Activated T-helper 1 cell treated with anti-CD3 and anti-CD28 coated beads, Interleukin-12 subunit alpha, Interleukin-12 subunit beta, Interleukin-2, Interleukin-4 antibody, amounts not matched to agents 30 ng/mL and 10 ng/mL and 1 ng/mL, durations not matched to agents 14 hours and 24 hours and 36 hours (primary cell): ENCODE data around the gene ABHD12. TPM values are rescaled to one million over a fixed set of nuclear protein-coding genes. Genes with fewer than 3 reads are reported as not detected.
"Not testable (repeated sequence)": the region's sequence is repeated elsewhere in the genome, so short reads cannot be mapped to it uniquely, and the experiment has no call there.

Experiments
- DNase-seq: peaks from one replicate; pipeline ENCODE4 v3.0.0; 2021; ENCODE audit warnings: low spot score
- H3K27ac Mint-ChIP-seq: one replicate; pipeline ENCODE4 v1.8.0; 2021; ENCODE audit warnings: mild to moderate bottlenecking, mixed read lengths
- H3K27me3 Mint-ChIP-seq: one replicate; pipeline ENCODE4 v1.8.0; 2022; ENCODE audit warnings: mild to moderate bottlenecking, moderate library complexity, mixed read lengths; ENCODE audit not compliant: insufficient read depth
- H3K36me3 Mint-ChIP-seq: one replicate; pipeline ENCODE4 v1.8.0; 2021; ENCODE audit warnings: low read depth, mixed read lengths
- H3K4me1 Mint-ChIP-seq: one replicate; pipeline ENCODE4 v1.8.0; 2021; ENCODE audit warnings: low read depth, mixed read lengths
- H3K4me3 Mint-ChIP-seq: one replicate; pipeline ENCODE4 v1.8.0; 2021; ENCODE audit warnings: mild to moderate bottlenecking, moderate library complexity, mixed read lengths
- H3K9me3 Mint-ChIP-seq: one replicate; pipeline ENCODE4 v1.8.0; 2021; ENCODE audit warnings: mixed read lengths
- intact Hi-C: fragments of 100-400 bp; cut with micrococcal nuclease; formaldehyde crosslinking; loops from one replicate; pipeline ENCODE4 v1.15.1; 2024
- total RNA-seq: library from RNA; stranded (reverse); gene quantifications from 2 replicates; pipeline ENCODE4 v1.2.3, GENCODE V29; 2022

ABHD12 gene
- total RNA-seq, 1 donor from 2014 or later: 37.6 TPM

DNA sequence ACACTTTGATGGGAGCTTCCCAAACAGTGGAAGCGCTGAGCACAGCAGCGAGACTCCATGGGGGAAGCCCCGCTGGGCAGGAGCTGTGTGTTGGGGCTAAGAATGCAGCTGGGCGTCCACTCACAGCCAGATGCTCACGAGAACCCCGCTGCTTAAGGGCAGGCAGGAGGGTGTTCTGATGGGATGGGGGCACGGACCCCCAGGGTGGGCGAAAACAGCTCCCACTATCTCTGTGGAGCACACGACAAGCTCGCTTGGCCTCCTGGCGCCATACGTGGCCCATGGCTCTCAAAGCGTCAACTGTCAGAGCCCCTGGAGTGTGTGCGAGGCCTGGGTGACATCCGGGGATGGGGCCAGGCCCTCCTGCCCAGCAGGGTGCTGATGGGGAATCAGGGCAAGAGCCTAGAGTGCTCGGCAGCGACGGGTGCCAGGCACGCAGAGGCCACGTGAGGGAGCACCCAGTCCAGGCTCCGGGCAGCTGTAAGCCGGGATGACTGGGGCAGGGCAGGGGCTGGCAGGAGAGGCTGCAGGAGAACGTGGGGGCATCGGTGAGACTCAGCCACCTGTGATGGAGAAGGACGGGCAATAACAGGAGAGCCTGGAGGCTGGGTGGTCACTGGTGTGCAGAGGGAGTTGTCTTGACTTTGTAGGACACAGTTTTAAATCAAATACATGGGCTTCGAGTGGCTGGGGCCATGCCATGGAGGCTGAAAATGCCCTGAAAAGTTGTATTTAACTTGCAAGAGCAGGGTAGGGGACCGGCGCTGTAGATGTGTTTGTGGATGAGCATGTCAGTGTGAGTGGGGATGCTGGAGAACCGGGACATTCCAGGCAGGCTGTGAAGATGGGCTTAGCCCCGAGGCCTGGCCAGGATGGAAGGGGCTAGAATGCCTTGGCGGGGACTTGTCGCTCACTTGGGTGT lies 115.5 kb downstream of the ABHD12 start:
- no peak overlapping the region for H3K27ac Mint-ChIP-seq
- no peaks in the 10 kb centered on the region for H3K4me1 Mint-ChIP-seq

GRCh38 chr20:25274481-25274880 lies 116.2 kb downstream of the ABHD12 start:
- no peaks in the 10 kb centered on the region for H3K27me3 Mint-ChIP-seq
- no peak for DNase-seq
- intact Hi-C loops: no loop called here
- H3K27ac Mint-ChIP-seq: no peak overlapping the region
- H3K4me1 Mint-ChIP-seq: no peaks in the 10 kb centered on the region
- no peaks in the 10 kb centered on the region for H3K9me3 Mint-ChIP-seq
- H3K36me3 Mint-ChIP-seq: peaks cover 2% of the 10 kb centered on the region
- H3K4me3 Mint-ChIP-seq: no peak overlapping the region

More for the DNA sequence above, 115.5 kb downstream of the ABHD12 start:
- Mint-ChIP-seq H3K4me3 (no peak overlapping the region), H3K9me3 (no peaks in the 10 kb centered on the region), H3K36me3 (peaks cover 2% of the 10 kb centered on the region), H3K27me3 (no peaks in the 10 kb centered on the region)
- intact Hi-C loops: no loop called here
- no peak for DNase-seq

GRCh38 chr20:25273541-25274358 lies 116.9 kb downstream of the ABHD12 start:
- no peak overlapping the region for H3K4me3 Mint-ChIP-seq
- no peaks in the 10 kb centered on the region for H3K9me3 Mint-ChIP-seq
- peaks cover 3% of the 10 kb centered on the region for H3K36me3 Mint-ChIP-seq
- no peaks in the 10 kb centered on the region for H3K27me3 Mint-ChIP-seq
- no peaks in the 10 kb centered on the region for H3K4me1 Mint-ChIP-seq
- intact Hi-C loops: no loop called here
- no peak for DNase-seq
- no peak overlapping the region for H3K27ac Mint-ChIP-seq

DNA sequence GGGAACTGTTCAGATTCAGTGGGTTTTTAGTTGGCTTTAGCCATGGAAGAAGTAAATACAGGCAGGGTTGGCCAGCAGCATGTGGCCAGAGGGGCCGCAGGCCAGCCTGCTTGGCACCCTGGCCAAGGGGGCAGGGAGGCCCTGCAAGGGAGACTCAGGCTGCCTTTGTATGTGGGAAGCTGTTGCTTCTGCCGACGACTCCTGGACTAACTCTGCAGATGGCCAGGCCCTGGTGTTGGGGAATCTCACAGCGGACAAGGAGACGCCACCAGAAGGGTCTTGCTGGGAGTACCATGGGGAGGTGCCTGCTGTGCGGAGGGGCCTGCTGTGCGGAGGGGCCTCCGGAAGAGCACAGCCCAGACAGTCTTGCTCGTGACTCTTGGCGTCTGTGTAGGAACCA lies 117.6 kb downstream of the ABHD12 start:
- Mint-ChIP-seq H3K27me3 (no peaks in the 10 kb centered on the region), H3K4me1 (no peaks in the 10 kb centered on the region), H3K9me3 (no peaks in the 10 kb centered on the region), H3K4me3 (no peak overlapping the region), H3K36me3 (peaks cover 3% of the 10 kb centered on the region), H3K27ac (no peak overlapping the region)
- DNase-seq: no peak
- intact Hi-C loops: no loop called here

GRCh38 chr20:25272223-25273000 lies 118.2 kb downstream of the ABHD12 start:
- intact Hi-C loops: no loop called here
- no peak for DNase-seq
- Mint-ChIP-seq H3K4me3 (no peak overlapping the region), H3K27me3 (no peaks in the 10 kb centered on the region), H3K27ac (no peak overlapping the region), H3K9me3 (no peaks in the 10 kb centered on the region), H3K4me1 (no peaks in the 10 kb centered on the region), H3K36me3 (peaks cover 1% of the 10 kb centered on the region)

DNA sequence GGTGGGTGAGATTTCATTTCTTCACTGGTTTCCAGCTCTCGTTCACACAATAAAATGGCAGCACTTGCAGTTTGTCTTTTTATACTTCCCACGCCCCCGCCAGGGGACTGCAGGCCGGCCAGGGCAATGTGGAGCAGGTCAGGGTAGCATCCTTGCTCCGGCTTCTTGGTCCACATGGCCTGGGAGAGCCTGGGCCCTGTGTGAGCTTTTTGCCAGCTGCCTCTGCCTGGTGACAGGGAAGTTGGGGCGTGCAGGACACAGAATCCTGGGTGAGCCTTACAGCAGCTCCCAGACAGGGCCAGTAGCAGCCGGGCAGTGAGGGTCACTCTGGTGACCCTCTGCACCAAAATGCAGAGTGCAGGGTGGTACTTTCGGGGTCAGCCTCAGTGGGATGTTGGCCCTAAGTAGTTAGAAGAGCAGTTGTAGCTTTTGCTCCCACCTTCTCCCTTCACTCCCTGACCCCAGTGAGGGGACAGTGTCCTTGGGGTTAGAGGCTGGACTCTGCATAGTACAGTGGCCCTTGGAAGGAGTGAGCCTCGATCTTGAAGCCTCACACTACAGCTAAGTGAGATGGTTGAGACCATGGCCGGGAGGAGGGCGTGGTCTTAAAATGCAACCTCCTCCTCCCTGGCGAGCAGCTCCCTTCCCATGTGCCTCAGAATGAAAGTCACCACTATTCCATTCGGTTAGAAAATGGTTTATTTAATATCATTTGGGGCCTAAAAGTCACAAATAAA lies 119.0 kb downstream of the ABHD12 start:
- DNase-seq: no peak
- H3K36me3 Mint-ChIP-seq: peaks cover 1% of the 10 kb centered on the region
- intact Hi-C loops: no loop called here
- H3K4me3 Mint-ChIP-seq: no peak overlapping the region
- H3K27ac Mint-ChIP-seq: no peak overlapping the region
- H3K27me3 Mint-ChIP-seq: no peaks in the 10 kb centered on the region
- H3K9me3 Mint-ChIP-seq: no peaks in the 10 kb centered on the region
- peaks cover 3% of the 10 kb centered on the region for H3K4me1 Mint-ChIP-seq

DNA sequence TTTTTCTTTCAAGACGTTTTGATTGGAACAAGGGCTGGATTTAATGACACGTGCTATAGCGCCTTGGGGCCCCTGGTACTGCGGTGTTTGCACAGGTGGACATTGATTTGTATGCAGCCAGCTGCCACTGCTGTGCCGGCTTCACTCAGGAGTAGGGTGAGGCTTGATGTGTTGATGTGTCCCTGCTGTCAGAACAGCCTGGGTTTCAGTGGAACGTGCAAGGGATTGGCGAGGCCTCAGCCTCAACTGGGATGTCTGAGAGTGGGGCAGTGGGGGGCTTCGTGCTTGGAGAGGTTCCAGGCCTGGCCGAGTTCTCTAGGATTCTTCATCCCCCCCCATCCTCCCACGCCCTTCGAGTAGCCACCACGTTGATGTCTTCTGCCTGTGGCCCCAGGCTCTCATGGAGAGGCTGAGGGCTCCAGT lies 119.8 kb downstream of the ABHD12 start:
- Mint-ChIP-seq H3K36me3 (peaks cover 1% of the 10 kb centered on the region), H3K4me3 (no peak overlapping the region), H3K27ac (no peak overlapping the region), H3K9me3 (no peaks in the 10 kb centered on the region), H3K27me3 (no peaks in the 10 kb centered on the region), H3K4me1 (peaks cover 6% of the 10 kb centered on the region)
- no peak for DNase-seq
- intact Hi-C loops: no loop called here

GRCh38 chr20:25269833-25270170 lies 120.8 kb downstream of the ABHD12 start:
- H3K9me3 Mint-ChIP-seq: no peaks in the 10 kb centered on the region
- H3K27me3 Mint-ChIP-seq: no peaks in the 10 kb centered on the region
- H3K27ac Mint-ChIP-seq: no peak overlapping the region
- H3K36me3 Mint-ChIP-seq: peaks cover 1% of the 10 kb centered on the region
- intact Hi-C loops: no loop called here
- no peak for DNase-seq
- no peak overlapping the region for H3K4me3 Mint-ChIP-seq
- H3K4me1 Mint-ChIP-seq: peaks cover 6% of the 10 kb centered on the region

DNA sequence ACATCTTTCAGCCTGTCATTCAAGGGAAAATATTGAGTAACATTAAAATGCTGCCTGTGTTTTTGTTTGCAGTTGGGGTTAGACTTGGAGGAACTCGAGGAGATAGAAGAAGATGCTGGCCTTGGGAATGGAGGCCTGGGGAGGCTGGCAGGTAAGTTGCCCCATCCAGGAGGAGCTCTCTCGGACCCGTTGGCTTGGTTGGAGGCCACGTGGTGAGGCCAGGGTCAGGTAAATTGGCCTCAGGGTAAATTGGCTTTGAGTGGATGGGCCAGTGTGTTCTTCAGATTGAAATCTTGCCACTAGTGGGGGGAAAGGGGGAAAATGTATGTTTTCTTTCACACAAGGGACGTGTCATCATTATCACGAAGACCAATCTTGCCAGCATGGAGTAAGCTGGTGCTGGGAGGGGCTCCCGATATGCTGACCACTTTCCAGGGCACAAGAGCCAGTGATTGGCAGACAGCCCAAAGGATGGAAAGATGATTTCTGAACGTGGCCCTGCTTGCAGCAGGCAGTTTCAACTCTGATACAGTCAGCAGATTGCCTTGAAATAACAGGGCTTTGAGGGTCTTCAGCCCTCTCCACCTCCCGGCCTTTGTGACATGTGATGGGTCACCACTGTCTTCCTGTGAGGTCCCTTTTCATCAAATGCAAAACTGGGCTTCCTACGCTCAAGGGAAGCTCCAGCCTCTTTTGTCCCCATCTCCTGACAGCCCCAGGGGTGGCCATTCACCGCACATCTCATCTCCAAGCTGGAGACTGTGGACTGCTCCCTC lies 121.4 kb downstream of the ABHD12 start:
- Mint-ChIP-seq H3K9me3 (no peaks in the 10 kb centered on the region), H3K4me3 (no peak overlapping the region), H3K36me3 (peaks cover 5% of the 10 kb centered on the region), H3K27ac (no peak overlapping the region), H3K27me3 (no peaks in the 10 kb centered on the region), H3K4me1 (peaks cover 6% of the 10 kb centered on the region)
- DNase-seq: no peak
- intact Hi-C loops: no loop called here

GRCh38 chr20:25260770-25261437 lies 129.7 kb downstream of the ABHD12 start:
- peaks cover 22% of the 10 kb centered on the region for H3K4me1 Mint-ChIP-seq
- intact Hi-C loops, H3K9me3 Mint-ChIP-seq: not testable (repeated sequence)

GRCh38 chr20:25259788-25260254 lies 130.8 kb downstream of the ABHD12 start:
- intact Hi-C loops: no loop called here
- Mint-ChIP-seq H3K36me3 (peaks cover 35% of the 10 kb centered on the region), H3K9me3 (no peaks in the 10 kb centered on the region), H3K27ac (peak overlapping the region; percentile 15), H3K4me1 (peaks cover 22% of the 10 kb centered on the region), H3K4me3 (no peak overlapping the region), H3K27me3 (no peaks in the 10 kb centered on the region)
- no peak for DNase-seq

More at GRCh38 chr20:25260770-25261437, 129.7 kb downstream of the ABHD12 start:
- H3K36me3 Mint-ChIP-seq: peaks cover 35% of the 10 kb centered on the region
- DNase-seq, H3K27me3 Mint-ChIP-seq, H3K4me3 Mint-ChIP-seq, H3K27ac Mint-ChIP-seq: not testable (repeated sequence)
